Mesodermal cell (in vitro differentiated cells): ENCODE data around the gene KCNAB1.

Source experiments
- H3K27ac ChIP-seq: 2 replicates; pipeline ENCODE4 v1.7.0; 2013; ENCODE audit warnings: mild to moderate bottlenecking, low read depth, low read length, moderate library complexity; ENCODE audit not compliant: severe bottlenecking
- H3K36me3 ChIP-seq: 2 replicates; pipeline ENCODE4 v1.7.1; 2013; ENCODE audit warnings: mild to moderate bottlenecking, low read length, moderate library complexity; ENCODE audit not compliant: control insufficient read depth, insufficient read depth
- H3K4me1 ChIP-seq: one replicate; pipeline ENCODE4 v1.7.1; 2013; ENCODE audit warnings: mild to moderate bottlenecking, low read length; ENCODE audit not compliant: insufficient read depth, control insufficient read depth, poor library complexity, severe bottlenecking
- H3K4me3 ChIP-seq: 2 replicates; pipeline ENCODE4 v1.7.0; 2013; ENCODE audit warnings: low read length, control low read depth, mild to moderate bottlenecking; ENCODE audit not compliant: insufficient read depth, poor library complexity, severe bottlenecking; ENCODE audit errors: extremely low read depth
- H3K9me3 ChIP-seq: 2 replicates; pipeline ENCODE4 v1.7.1; 2013; ENCODE audit warnings: mild to moderate bottlenecking, low read length, moderate library complexity; ENCODE audit not compliant: control insufficient read depth
- WGBS, 2 experiments: methylation state at CpG; one replicate each; pipeline ENCODE4 v1.1.5; 2013; ENCODE audit warnings: missing lambda C conversion rate in 2 of 2; ENCODE audit not compliant: insufficient coverage in 2 of 2; 5-methylcytosine and 5-hydroxymethylcytosine counted together

The KCNAB1 gene

GRCh38 chr3:156516284-156516683 is 395.9 kb downstream of the KCNAB1 start:
- no peaks in the 10 kb centered on the region for H3K36me3 ChIP-seq
- 96 to 100% methylated on average over 2 of the region's 3 CpGs for WGBS, 2 experiments
- no peak overlapping the region for H3K27ac ChIP-seq
- no peak overlapping the region for H3K4me3 ChIP-seq
- H3K4me1 ChIP-seq: no peaks in the 10 kb centered on the region
- H3K9me3 ChIP-seq: no peaks in the 10 kb centered on the region

- Histone ChIP-seq H3K36me3 (no peaks in the 10 kb centered on the region), H3K4me3 (no peak overlapping the region)
- WGBS, 2 experiments: 71% methylated on average over 1 of the region's 1 CpG; no CpG with 5 or more reads in 1 of the 2 experiments
These were observed 396.6 kb downstream of the KCNAB1 start for GRCh38 chr3:156516961-156517360.

GRCh38 chr3:156518726-156519125 is 398.3 kb downstream of the KCNAB1 start:
- Histone ChIP-seq H3K4me1 (no peaks in the 10 kb centered on the region), H3K9me3 (no peaks in the 10 kb centered on the region), H3K36me3 (no peaks in the 10 kb centered on the region), H3K27ac (no peak overlapping the region), H3K4me3 (no peak overlapping the region)

More at GRCh38 chr3:156516961-156517360, 396.6 kb downstream of the KCNAB1 start:
- Histone ChIP-seq H3K27ac (no peak overlapping the region), H3K9me3 (no peaks in the 10 kb centered on the region), H3K4me1 (no peaks in the 10 kb centered on the region)

GRCh38 chr3:156519758-156520162 is 399.4 kb downstream of the KCNAB1 start:
- Histone ChIP-seq H3K36me3 (no peaks in the 10 kb centered on the region), H3K9me3 (no peaks in the 10 kb centered on the region), H3K4me1 (no peaks in the 10 kb centered on the region), H3K4me3 (no peak overlapping the region), H3K27ac (no peak overlapping the region)
- WGBS, 2 experiments: no CpG with 5 or more reads among the region's 1 CpG

- Histone ChIP-seq H3K36me3 (no peaks in the 10 kb centered on the region), H3K4me3 (no peak overlapping the region), H3K4me1 (no peaks in the 10 kb centered on the region), H3K27ac (no peak overlapping the region), H3K9me3 (no peaks in the 10 kb centered on the region)
- WGBS, 2 experiments: 86% methylated on average over 1 of the region's 4 CpGs; no CpG with 5 or more reads in 1 of the 2 experiments
These were observed 402.3 kb downstream of the KCNAB1 start for GRCh38 chr3:156522673-156523072.

DNA sequence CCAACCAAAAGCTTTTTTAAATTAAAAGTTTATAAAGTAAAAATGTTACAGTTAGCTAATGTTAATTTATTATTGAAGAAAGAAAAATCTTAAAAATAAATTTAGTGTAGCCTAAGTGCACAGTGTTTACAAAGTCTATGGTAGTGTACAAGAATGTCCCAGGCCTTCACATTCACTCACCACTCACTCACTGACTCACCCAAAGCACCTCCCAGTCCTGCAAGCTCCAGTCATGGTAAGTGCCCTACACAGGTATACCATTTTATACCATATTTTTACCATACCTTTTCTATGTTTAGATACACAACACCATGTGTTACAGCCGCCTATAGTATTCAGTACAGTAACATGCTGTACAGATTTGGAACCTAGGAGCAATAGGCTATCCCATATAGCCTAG is 405.4 kb downstream of the KCNAB1 start:
- no peaks in the 10 kb centered on the region for H3K36me3 ChIP-seq
- H3K9me3 ChIP-seq: no peaks in the 10 kb centered on the region
- 100% methylated on average over 1 of the region's 1 CpG; no CpG with 5 or more reads in 1 of the 2 experiments for WGBS, 2 experiments
- H3K4me1 ChIP-seq: no peaks in the 10 kb centered on the region
- no peak overlapping the region for H3K27ac ChIP-seq
- H3K4me3 ChIP-seq: no peak overlapping the region

DNA sequence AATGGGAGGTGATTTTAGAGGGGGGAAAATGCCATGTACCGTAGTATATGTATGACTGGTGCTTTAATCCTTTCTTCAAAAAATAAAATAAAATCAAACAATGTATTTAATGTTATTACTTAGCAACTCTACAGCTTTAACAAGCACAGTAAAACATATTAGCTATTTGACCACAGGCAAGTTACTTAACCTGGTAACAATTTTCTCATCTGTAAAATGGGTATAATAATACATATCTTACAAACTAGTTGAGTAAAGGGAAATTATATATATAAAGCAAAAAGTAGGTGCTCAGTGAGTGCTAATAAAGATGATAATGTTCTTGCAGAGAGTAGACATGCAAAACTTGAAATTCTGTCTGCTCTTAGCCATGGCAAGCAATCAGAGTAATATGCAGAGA is 406.7 kb downstream of the KCNAB1 start:
- H3K36me3 ChIP-seq: no peaks in the 10 kb centered on the region
- no peaks in the 10 kb centered on the region for H3K9me3 ChIP-seq
- no CpG with 5 or more reads among the region's 1 CpG for WGBS, 2 experiments
- no peak overlapping the region for H3K4me3 ChIP-seq
- no peaks in the 10 kb centered on the region for H3K4me1 ChIP-seq
- no peak overlapping the region for H3K27ac ChIP-seq

DNA sequence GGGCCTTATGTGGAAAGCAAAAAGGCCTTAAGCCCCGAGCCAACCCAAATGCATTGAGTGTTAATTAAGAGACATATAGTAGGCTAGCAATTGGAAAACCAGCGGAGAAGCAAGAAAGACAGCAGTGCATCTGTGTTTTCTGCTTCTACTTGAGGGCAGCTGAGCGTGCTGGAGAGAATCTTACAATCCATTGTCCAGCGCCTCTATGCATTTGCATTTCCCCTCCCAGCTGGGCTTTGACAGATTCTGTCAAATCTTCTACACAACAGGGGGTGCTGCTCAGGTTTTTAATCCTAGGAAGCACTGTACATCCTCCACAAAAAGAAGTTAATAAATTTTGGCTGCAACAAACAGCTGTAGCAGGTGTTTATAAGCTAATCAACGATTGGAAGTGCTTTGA is 410.6 kb downstream of the KCNAB1 start:
- no peak overlapping the region for H3K4me3 ChIP-seq

GRCh38 chr3:156532730-156533129 is 412.4 kb downstream of the KCNAB1 start:
- WGBS, 2 experiments: 70 to 100% methylated on average over 1 of the region's 3 CpGs
- H3K36me3 ChIP-seq: peaks cover under 1% of the 10 kb centered on the region
- no peak overlapping the region for H3K4me3 ChIP-seq
- no peaks in the 10 kb centered on the region for H3K9me3 ChIP-seq
- peaks cover 22% of the 10 kb centered on the region for H3K4me1 ChIP-seq
- no peak overlapping the region for H3K27ac ChIP-seq

More for the DNA sequence above, 410.6 kb downstream of the KCNAB1 start:
- no peaks in the 10 kb centered on the region for H3K36me3 ChIP-seq
- H3K4me1 ChIP-seq: peaks cover 21% of the 10 kb centered on the region
- no peak overlapping the region for H3K27ac ChIP-seq
- 93 to 96% methylated on average over 5 of the region's 5 CpGs for WGBS, 2 experiments
- H3K9me3 ChIP-seq: no peaks in the 10 kb centered on the region

DNA sequence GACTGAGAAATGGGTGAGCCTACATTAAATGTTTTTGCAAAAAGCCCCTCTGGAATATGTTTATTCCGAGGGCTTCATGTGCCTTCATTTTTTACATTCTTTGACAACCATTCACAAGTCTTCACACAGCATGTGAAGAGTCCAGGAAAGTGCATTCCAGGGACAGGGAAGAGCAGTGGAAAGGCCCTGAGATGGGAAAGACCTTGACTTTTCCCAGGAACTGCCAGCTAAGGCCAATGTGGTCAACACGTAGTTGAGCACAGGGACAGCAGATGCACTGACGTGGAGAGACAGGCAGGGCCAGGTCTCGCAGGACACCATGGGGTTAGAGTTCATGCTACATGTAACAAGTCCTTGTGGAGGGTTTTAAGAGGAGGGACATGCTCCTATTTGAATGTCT is 412.8 kb downstream of the KCNAB1 start:
- WGBS, 2 experiments: 87 to 97% methylated on average over 3 of the region's 4 CpGs
- Histone ChIP-seq H3K4me3 (no peak overlapping the region), H3K9me3 (no peaks in the 10 kb centered on the region), H3K36me3 (peaks cover 5% of the 10 kb centered on the region), H3K4me1 (peaks cover 22% of the 10 kb centered on the region), H3K27ac (no peak overlapping the region)

- Histone ChIP-seq H3K4me1 (peaks cover 22% of the 10 kb centered on the region), H3K36me3 (peaks cover 22% of the 10 kb centered on the region), H3K27ac (peak overlapping the region; percentile 91), H3K4me3 (no peak overlapping the region), H3K9me3 (no peaks in the 10 kb centered on the region)
- 17 to 37% methylated on average over 1 to 3 of the region's 4 CpGs for WGBS, 2 experiments
These were observed 414.8 kb downstream of the KCNAB1 start for GRCh38 chr3:156535162-156535627.
